IPS DF 6.9 (cell line): ENCODE measurements around the gene NGF.
"Not testable (repeated sequence)": the region's sequence is repeated elsewhere in the genome, so short reads cannot be mapped to it uniquely, and the experiment has no call there.

Experiments
- DNase-seq: peaks from one replicate; pipeline ENCODE4 v3.0.0-alpha.2; 2013; ENCODE audit warnings: low read depth, low spot score
- H3K27ac ChIP-seq: one replicate; pipeline ENCODE4 v1.5.1; 2013; ENCODE audit warnings: low read length, control low read depth
- H3K27me3 ChIP-seq: 2 replicates; pipeline ENCODE4 v1.6.1; 2013; ENCODE audit warnings: mild to moderate bottlenecking, low read length; ENCODE audit not compliant: control insufficient read depth, insufficient read depth
- H3K36me3 ChIP-seq: 2 replicates; pipeline ENCODE4 v1.6.1; 2013; ENCODE audit warnings: low read length; ENCODE audit not compliant: control insufficient read depth, insufficient read depth
- H3K4me1 ChIP-seq: 2 replicates; pipeline ENCODE4 v1.6.1; 2013; ENCODE audit warnings: low read length; ENCODE audit not compliant: control insufficient read depth, insufficient read depth
- H3K4me3 ChIP-seq: 2 replicates; pipeline ENCODE4 v1.5.1; 2013; ENCODE audit warnings: mild to moderate bottlenecking, low read length
- H3K9me3 ChIP-seq: 2 replicates; pipeline ENCODE4 v1.6.1; 2013; ENCODE audit warnings: low read length, inconsistent platforms; ENCODE audit not compliant: control insufficient read depth, insufficient read depth
- WGBS: extraction: QIAGEN DNeasy Blood & Tissue Kit; methylation state at CpG from one replicate; pipeline ENCODE4 v1.1.7; 2013; ENCODE audit warnings: mixed read lengths, missing lambda C conversion rate; ENCODE audit not compliant: insufficient read length, insufficient coverage; 5-methylcytosine and 5-hydroxymethylcytosine counted together

NGF gene

DNA sequence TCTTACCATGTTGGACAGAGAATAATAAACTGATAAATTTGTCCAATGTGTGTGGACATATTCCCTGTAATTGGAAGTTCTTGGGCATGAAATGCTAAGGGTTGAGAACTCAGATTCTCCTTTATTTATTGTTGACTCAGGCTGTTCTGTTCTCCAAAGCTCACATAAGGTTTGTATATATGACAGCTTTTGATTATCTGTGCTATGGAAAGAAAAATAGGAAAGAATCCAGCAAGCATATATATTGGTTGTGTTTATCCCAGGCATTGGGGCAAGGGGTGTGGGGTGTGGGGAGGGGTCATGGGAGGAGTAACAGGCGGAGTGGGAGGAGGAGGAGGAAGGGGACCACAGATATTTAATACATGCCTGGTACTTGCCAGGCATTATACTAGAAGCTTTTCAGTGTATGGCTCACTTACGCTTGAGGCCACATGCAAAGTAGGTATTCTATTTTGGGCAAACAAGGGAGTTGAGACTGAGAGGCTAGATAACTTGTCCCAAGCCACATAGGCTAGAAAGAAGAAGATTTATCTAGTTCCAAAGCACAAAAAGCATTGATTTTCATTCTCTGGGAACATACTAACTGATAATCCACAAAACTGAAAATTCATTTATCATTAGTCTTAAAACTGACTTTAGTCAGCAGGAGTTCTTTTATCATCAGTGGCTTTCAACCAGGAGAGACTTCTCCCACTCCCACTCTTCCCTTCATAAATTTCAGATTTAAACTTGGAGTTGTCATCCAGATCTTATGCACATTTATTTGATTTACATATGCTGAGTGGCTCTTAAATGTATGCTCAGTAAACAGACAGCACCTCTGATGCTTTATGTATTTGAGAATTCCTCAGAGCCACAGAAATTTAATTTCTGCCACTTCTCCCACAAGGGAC lies 27.2 kb downstream of the NGF start:
- Histone ChIP-seq H3K27ac (no peak overlapping the region), H3K9me3 (no peaks in the 10 kb centered on the region), H3K36me3 (no peaks in the 10 kb centered on the region), H3K4me3 (no peak overlapping the region), H3K27me3 (no peaks in the 10 kb centered on the region), H3K4me1 (no peaks in the 10 kb centered on the region)
- no CpG with 5 or more reads among the region's 2 CpGs for WGBS
- DNase-seq: no peak

DNA sequence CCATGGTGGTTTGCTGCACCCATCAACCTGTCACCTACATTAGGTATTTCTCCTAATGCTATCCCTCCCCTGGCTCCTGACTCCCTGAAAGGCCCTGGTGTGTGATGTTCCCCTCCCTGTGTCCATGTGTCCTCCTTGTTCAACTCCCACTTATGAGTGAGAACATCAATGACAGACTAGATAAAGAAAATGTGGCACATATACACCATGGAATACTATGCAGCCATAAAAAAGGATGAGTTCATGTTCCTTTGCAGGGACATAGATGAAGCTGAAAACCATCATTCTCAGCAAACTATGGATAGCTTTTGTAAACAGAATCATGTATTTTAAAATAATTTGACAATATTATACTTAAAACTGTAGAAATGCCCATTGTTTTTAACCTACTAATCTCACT lies 28.5 kb downstream of the NGF start:
- DNase-seq, H3K36me3 ChIP-seq, H3K27me3 ChIP-seq, H3K27ac ChIP-seq, H3K4me1 ChIP-seq, H3K4me3 ChIP-seq, H3K9me3 ChIP-seq: not testable (repeated sequence)

GRCh38 chr1:115308969-115309368 lies 29.1 kb downstream of the NGF start:
- Histone ChIP-seq H3K4me1 (no peaks in the 10 kb centered on the region), H3K4me3 (no peak overlapping the region), H3K27me3 (no peaks in the 10 kb centered on the region), H3K9me3 (no peaks in the 10 kb centered on the region), H3K27ac (no peak overlapping the region), H3K36me3 (no peaks in the 10 kb centered on the region)
- DNase-seq: no peak
- no CpG with 5 or more reads among the region's 1 CpG for WGBS

DNA sequence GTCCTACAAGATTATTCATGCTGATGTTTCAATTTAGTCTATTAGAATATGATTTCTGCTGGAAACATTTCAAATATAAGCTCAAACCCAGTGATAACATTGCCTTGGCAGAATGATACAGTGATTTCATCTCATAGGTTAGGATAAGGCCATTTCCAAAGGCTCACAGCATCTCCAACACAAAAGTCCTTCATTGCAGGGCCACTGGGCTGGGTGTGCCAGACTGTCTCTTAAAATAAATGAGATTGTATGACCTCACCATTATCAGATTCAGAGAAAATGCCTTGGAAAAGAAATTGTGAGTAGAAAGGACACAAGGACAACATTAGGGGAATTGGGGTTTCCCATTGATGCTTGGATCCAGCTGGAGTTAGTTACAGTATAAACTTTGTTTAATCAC lies 30.4 kb downstream of the NGF start:
- Histone ChIP-seq H3K27me3 (no peaks in the 10 kb centered on the region), H3K9me3 (no peaks in the 10 kb centered on the region), H3K27ac (no peak overlapping the region), H3K4me3 (no peak overlapping the region), H3K36me3 (no peaks in the 10 kb centered on the region), H3K4me1 (no peaks in the 10 kb centered on the region)
- no peak for DNase-seq

DNA sequence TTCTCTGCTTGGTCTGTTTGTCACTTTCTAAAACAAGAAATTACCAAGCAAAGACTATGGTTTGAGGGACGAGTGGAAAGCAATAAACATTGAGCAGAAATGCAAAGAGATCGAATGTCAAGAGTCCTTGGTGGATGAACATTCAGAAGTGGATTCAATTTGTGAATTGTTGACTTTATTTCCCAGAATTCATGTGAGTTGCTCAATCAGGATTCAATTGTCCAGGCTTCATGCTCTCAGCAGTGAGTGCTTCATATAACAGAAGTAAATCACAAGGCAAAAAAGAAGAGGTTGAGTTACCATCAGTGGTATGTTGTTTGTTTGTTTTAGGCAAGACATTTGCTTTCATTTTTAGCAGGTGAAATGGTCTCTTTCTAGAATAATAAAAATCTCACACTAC lies 31.9 kb downstream of the NGF start:
- DNase-seq: no peak
- Histone ChIP-seq H3K36me3 (no peaks in the 10 kb centered on the region), H3K4me3 (no peak overlapping the region), H3K27me3 (no peaks in the 10 kb centered on the region), H3K27ac (no peak overlapping the region), H3K9me3 (no peaks in the 10 kb centered on the region), H3K4me1 (no peaks in the 10 kb centered on the region)
- no CpG with 5 or more reads among the region's 2 CpGs for WGBS

GRCh38 chr1:115303364-115303763 lies 34.7 kb downstream of the NGF start:
- Histone ChIP-seq H3K9me3 (no peaks in the 10 kb centered on the region), H3K4me3 (no peak overlapping the region), H3K27ac (no peak overlapping the region), H3K4me1 (peaks cover 3% of the 10 kb centered on the region), H3K27me3 (no peaks in the 10 kb centered on the region), H3K36me3 (no peaks in the 10 kb centered on the region)
- 100% methylated on average over 1 of the region's 2 CpGs for WGBS
- DNase-seq: no peak

DNA sequence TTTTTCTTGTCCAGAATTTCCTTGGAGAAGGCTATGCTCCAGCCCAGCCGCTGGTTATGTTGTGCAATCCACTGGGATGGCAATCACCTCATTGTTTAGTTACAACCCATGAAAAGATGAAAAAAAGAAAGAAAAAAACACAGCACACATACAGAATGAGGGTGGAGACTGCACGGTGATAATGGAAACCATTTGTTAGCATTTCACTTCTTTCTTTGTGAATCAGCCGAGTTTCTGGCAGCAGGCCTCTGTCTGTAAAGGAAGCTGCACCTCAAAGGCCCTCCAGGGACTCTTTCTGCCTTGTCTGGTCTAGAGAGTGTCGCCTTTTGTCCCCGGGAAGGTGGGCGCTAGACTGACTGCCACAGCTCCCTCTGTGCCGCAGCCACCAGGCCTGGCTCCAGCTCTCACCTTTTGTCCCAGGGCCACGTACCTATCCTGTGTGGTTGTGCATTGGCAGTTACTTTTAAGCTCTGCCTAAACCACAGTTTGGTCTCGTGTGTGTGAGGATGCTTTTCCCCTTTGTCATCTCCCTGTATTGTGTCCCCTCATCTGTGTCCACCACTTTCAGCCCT lies 35.6 kb downstream of the NGF start:
- no peak for DNase-seq
- no CpG with 5 or more reads among the region's 9 CpGs for WGBS
- no peak overlapping the region for H3K27ac ChIP-seq

GRCh38 chr1:115301438-115302020 lies 36.5 kb downstream of the NGF start:
- Histone ChIP-seq H3K27ac (no peak overlapping the region), H3K9me3 (no peaks in the 10 kb centered on the region), H3K36me3 (no peaks in the 10 kb centered on the region), H3K4me3 (no peak overlapping the region), H3K4me1 (peaks cover 3% of the 10 kb centered on the region), H3K27me3 (no peaks in the 10 kb centered on the region)
- no peak for DNase-seq
- WGBS: no CpG with 5 or more reads among the region's 8 CpGs

More for the DNA sequence above, 35.6 kb downstream of the NGF start:
- Histone ChIP-seq H3K4me1 (peaks cover 3% of the 10 kb centered on the region), H3K27me3 (no peaks in the 10 kb centered on the region), H3K36me3 (no peaks in the 10 kb centered on the region), H3K4me3 (no peak overlapping the region), H3K9me3 (no peaks in the 10 kb centered on the region)

- no peaks in the 10 kb centered on the region for H3K27me3 ChIP-seq
- WGBS: no CpG with 5 or more reads among the region's 8 CpGs
- H3K27ac ChIP-seq: no peak overlapping the region
- H3K4me1 ChIP-seq: peaks cover 3% of the 10 kb centered on the region
- H3K4me3 ChIP-seq: no peak overlapping the region
- no peaks in the 10 kb centered on the region for H3K9me3 ChIP-seq
- no peak for DNase-seq
- H3K36me3 ChIP-seq: no peaks in the 10 kb centered on the region
Observed at GRCh38 chr1:115300087-115300876, 37.8 kb downstream of the NGF start.

DNA sequence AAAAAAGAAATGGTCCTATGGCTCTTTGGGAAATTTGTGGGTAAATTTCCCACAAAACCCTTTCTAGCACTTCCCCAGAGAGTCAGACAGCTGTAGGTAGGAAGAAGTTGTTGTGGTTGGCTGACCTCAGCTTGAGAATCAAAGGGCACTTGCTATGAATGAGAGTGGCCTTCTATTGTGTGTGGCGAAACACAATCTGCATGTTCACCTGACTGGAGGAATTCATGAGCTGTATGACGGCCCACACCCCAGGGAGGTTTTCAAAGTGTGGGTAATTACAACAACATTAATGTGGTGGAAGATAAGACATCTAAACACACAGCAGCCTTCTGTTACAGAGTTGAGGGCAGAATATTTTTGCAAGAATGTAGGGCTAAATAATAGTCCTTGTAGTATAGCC lies 38.8 kb downstream of the NGF start:
- no peak overlapping the region for H3K4me3 ChIP-seq
- H3K27ac ChIP-seq: no peak overlapping the region
- no peaks in the 10 kb centered on the region for H3K9me3 ChIP-seq
- H3K4me1 ChIP-seq: peaks cover 3% of the 10 kb centered on the region
- H3K27me3 ChIP-seq: no peaks in the 10 kb centered on the region
- WGBS: no CpG with 5 or more reads among the region's 2 CpGs
- DNase-seq: no peak
- H3K36me3 ChIP-seq: no peaks in the 10 kb centered on the region
